Stomach (tissue), 4 donors: ENCODE measurements around the gene GPR183.

Experiments used
- EP300 ChIP-seq: sonication (generic); formaldehyde crosslinking; IDR thresholded peaks from one replicate; pipeline ENCODE4 v1.6.1; 2017; ENCODE audit warnings: antibody characterized with exemption
- POLR2A ChIP-seq, 4 donors: fragments of 450-650 bp; IDR thresholded peaks; one replicate each; pipeline ENCODE4 v1.6.1; 2016; ENCODE audit warnings: antibody characterized with exemption in 4 of 4, control low read depth in 2 of 4, mild to moderate bottlenecking in 1 of 4, moderate library complexity in 1 of 4
- POLR2AphosphoS5 ChIP-seq, 3 donors: sonication (generic); formaldehyde crosslinking; IDR thresholded peaks; one replicate each; pipeline ENCODE4 v1.6.1; 2016; ENCODE audit warnings: antibody characterized with exemption in 3 of 3
- TF ChIP-seq, protein P1 (sequence below), 7 experiments: fragments of 450-650 bp in 4 of 7; fragments of 200-600 bp in 3 of 7; sonication (generic) in 3 of 7; IDR thresholded peaks; one replicate each; pipeline ENCODE4 v1.5.1; 2016 to 2019; ENCODE audit warnings: antibody characterized with exemption in 7 of 7, control low read depth in 2 of 7, mild to moderate bottlenecking in 1 of 7

DNA sequence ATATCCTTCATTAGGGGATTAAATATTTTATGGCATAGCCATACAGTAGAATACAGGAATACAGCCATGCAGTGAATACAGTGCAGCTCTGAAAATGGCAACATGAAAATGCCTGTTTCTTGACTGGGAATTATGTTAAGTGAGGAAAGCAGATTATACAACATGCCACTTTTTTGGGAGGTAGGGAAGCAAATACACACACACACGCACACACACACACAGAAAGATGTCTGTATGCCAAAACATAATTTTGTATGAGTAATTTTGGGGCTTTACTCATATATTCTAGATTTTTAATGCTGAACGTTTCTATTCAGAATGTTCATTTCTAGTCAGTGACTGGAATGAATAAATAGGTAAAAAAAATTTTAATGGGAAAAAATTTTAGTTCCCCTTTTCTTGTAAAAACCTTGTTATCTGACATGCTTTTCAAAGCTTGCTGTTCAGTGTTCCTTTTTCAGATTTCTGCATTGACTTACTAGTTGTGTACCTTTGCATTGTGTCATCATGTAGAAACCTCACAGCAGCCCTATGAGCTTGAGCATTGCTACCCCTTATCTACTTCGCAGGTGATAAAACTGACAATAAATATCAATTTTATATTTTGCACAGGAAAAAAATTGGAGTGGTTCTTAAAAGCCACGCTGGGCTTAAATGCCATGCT lies 7.8 kb downstream of the GPR183 start:
- TF ChIP-seq POLR2AphosphoS5 (IDR thresholded peaks at IDR 0.05): no peak
- TF ChIP-seq, protein P1, sequence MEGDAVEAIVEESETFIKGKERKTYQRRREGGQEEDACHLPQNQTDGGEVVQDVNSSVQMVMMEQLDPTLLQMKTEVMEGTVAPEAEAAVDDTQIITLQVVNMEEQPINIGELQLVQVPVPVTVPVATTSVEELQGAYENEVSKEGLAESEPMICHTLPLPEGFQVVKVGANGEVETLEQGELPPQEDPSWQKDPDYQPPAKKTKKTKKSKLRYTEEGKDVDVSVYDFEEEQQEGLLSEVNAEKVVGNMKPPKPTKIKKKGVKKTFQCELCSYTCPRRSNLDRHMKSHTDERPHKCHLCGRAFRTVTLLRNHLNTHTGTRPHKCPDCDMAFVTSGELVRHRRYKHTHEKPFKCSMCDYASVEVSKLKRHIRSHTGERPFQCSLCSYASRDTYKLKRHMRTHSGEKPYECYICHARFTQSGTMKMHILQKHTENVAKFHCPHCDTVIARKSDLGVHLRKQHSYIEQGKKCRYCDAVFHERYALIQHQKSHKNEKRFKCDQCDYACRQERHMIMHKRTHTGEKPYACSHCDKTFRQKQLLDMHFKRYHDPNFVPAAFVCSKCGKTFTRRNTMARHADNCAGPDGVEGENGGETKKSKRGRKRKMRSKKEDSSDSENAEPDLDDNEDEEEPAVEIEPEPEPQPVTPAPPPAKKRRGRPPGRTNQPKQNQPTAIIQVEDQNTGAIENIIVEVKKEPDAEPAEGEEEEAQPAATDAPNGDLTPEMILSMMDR (IDR thresholded peaks at IDR 0.05): no peak
- TF ChIP-seq EP300: no peak
- no peak for TF ChIP-seq POLR2A (IDR thresholded peaks at IDR 0.05)
